Heart left ventricle (tissue), 13 donors: ENCODE results near the gene N4BP2.
"Not testable (repeated sequence)": the region's sequence is repeated elsewhere in the genome, so short reads cannot be mapped to it uniquely, and the experiment has no call there.

Experiments used
- POLR2A ChIP-seq, 2 donors: fragments of 450-650 bp; IDR thresholded peaks; one replicate each; pipeline ENCODE4 v1.6.1; 2017; ENCODE audit warnings: antibody characterized with exemption in 2 of 2, mild to moderate bottlenecking in 2 of 2, moderate library complexity in 2 of 2
- TF ChIP-seq, protein P1 (sequence below), 12 donors: fragments of 200-600 bp; sonication (generic) in 4 of 12; IDR thresholded peaks; one replicate each; pipeline versions ENCODE4 v1.5.0 to v1.8.0; 2018 to 2022; ENCODE audit warnings: antibody characterized with exemption in 12 of 12, mild to moderate bottlenecking in 5 of 12
- donor health status: ischemic (EF 13 %, LVEDD 7.1; RV severe dilation, severe dysfunction).
- donor health status: DM: no; HTN: yes; CAD: no.
- donor health status: DM: no; HTN: no; CAD: no.
- donor health status: ischemic (EF 25% LVEDD 6.9; RV normal size, moderate dysfunction).
- donor health status: ischemic (EF 25% LVEDD 5.7; RV mildly dilated, moderate dysfunction).
- donor health status: ischemic (EF 35%, LVEDD 5.7; RV mildly dilated, moderate dysfunction).
- donor health status: nonischemic (EF 11% LVEDD 7.7; RV severe dilation, severe dysfunction).
- donor health status: DM: yes; HTN: yes; CAD: no.
- donor health status: PGD.
- donor health status: ischemic (EF 29% LVEDD 5.4; RV normal size, mild dysfunction).
- donor health status: nonischemic (EF 23%, LVEDD 6.1; RV moderate dilation, normal function).

DNA sequence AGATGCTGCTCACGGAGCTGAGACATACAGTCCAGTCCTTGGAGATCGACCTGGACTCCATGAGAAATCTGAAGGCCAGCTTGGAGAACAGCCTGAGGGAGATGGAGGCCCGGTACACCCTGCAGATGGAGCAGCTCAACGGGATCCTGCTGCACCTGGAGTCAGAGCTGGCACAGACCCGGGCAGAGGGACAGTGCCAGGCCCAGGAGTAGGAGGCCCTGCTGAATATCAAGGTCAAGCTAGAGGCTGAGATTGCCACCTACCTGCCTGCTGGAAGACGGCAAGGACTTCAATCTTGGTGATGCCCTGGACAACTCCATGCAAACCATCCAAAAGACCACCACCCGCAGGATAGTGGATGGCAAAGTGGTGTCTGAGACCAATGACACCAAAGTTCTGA, 35.5 kb upstream of the N4BP2 start:
- TF ChIP-seq, protein P1, sequence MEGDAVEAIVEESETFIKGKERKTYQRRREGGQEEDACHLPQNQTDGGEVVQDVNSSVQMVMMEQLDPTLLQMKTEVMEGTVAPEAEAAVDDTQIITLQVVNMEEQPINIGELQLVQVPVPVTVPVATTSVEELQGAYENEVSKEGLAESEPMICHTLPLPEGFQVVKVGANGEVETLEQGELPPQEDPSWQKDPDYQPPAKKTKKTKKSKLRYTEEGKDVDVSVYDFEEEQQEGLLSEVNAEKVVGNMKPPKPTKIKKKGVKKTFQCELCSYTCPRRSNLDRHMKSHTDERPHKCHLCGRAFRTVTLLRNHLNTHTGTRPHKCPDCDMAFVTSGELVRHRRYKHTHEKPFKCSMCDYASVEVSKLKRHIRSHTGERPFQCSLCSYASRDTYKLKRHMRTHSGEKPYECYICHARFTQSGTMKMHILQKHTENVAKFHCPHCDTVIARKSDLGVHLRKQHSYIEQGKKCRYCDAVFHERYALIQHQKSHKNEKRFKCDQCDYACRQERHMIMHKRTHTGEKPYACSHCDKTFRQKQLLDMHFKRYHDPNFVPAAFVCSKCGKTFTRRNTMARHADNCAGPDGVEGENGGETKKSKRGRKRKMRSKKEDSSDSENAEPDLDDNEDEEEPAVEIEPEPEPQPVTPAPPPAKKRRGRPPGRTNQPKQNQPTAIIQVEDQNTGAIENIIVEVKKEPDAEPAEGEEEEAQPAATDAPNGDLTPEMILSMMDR (IDR thresholded peaks at IDR 0.05), result not testable (repeated sequence)
- not testable (repeated sequence) for TF ChIP-seq POLR2A (IDR thresholded peaks at IDR 0.05)
